Measurements from ENCODE around the gene SLC12A3.

The SLC12A3 gene

DNA sequence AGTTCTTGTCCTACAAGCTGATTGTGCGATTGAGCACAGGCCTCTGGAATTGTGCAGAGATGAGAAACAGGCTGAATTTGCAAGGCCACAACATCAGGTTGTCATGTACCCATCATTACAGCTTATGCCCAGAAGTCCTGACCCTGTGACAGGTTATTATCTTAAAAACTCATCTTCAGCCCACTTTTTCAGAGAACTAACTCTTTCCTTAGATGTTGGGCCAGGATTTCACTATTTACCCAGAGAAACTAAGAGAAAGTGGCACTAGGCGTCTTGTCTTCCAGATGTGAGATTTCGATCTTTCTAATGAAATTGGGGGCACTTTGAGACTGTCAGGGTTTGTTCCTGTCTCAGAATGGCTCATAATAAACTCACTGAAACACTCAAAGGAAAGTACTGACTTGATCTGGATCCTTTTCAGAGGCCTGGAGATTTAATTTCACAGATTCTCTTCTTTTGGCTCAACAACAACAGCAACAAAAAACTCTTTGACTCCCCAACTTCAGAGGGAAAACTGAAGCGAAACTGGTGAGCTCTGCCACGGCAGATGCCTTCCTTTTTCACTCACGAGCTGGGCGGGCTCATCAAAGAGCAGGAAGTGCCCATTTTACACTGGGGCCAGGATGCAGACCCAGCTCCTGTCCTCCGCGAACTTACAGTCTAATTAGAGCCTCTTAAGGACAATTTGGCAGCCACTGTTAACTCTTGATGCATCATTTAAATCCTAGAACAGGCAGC is 17.7 kb upstream of the SLC12A3 start:
- H3K27ac ChIP-seq (ENCODE audit: insufficient read depth, low read length, poor library complexity, severe bottlenecking): no peak overlapping the region
- no peak for DNase-seq
- H3K9me3 ChIP-seq (ENCODE audit: control insufficient read depth, low read length): no peaks in the 10 kb centered on the region
- peaks cover 8% of the 10 kb centered on the region for H3K36me3 ChIP-seq (ENCODE audit: control insufficient read depth, insufficient read depth, low read length)
- H3K4me3 ChIP-seq (ENCODE audit: insufficient read depth, low read depth, low read length, poor library complexity, severe bottlenecking): no peak overlapping the region
- no peaks in the 10 kb centered on the region for H3K4me1 ChIP-seq (ENCODE audit: control insufficient read depth, insufficient read depth, low read length, poor library complexity, severe bottlenecking)
- no peaks in the 10 kb centered on the region for H3K27me3 ChIP-seq (replicated peaks; ENCODE audit: control insufficient read depth, insufficient read depth, low read length, poor library complexity, severe bottlenecking)

DNA sequence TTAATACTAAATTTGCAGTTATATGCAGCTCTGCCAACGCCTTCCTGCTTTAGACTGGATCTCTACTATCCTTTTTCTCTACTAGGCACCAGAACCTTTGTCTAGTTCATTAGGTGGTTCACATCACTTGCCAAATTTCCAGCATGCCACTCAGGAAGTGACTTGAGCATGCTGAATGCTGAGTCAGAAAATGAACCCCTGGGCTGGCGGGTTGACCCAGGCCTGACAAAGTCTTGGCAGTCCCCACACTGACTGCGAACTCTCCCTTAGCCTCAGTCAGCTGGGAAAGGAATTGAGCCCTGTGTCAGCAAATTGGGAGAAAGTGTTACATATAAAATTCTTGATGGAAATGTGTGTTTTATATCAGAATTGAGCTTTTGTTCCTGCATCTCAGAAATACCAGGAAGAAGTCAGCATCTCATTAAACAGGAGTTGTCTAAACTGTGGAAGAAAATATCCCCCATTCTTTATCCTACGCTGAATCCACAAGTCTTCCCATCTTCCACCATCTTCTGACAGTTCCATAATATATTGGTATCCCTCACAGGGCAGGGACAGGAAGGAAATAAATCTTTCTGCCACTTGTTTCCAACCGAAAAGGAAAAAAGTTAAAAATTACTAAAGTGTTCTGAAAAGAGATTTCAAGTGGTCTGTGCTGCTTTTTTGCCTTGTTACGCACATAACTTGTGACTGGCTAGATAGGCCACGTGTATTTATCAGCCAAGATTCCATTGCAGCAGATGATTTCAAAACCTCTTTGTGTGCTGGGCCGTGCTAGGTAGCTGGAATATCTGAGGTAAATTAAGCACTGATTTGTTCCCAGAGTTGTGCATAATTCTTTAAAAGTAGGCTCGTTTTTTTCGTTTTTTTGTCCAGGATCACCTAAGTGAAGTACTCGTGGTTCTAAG is 16.7 kb upstream of the SLC12A3 start:
- H3K4me1 ChIP-seq (ENCODE audit: control insufficient read depth, insufficient read depth, low read length, poor library complexity, severe bottlenecking): no peaks in the 10 kb centered on the region

DNA sequence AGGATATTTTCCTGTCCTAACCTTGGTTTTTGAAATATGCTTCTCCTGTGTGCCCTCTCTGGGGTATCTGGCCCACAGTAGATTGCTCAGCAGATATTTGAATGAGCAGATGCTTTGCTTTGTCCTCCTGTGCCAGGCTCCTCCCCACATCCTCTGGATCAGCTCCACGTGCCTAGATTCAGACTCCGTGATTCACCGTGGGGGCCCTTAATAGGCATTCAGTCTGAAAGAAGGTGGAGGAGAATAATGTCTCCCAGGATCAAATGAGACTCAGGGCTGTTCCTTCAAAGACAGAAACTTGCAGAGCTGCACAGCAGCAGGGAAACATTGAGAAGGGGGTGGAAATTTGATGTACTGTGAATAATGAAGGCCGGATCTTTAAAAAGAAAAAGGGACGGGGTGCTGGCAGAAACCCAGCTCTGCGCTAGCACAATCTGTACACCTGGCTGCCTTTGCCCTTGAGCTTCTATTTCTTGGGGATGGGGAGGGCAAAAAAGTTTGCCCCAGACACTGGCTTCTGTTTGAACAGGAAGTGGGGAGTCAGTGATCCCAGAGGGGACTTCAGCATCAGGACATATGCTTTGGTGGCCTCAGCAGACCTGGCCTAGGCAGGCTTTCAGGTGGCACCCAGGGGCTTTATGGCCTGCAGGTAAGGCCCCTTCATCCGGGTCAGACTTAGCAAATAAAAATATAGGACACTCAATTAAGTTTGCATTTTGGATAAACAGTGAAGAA is 15.9 kb upstream of the SLC12A3 start:
- no peaks in the 10 kb centered on the region for H3K36me3 ChIP-seq (ENCODE audit: control insufficient read depth, insufficient read depth, low read length)
- H3K4me3 ChIP-seq (ENCODE audit: insufficient read depth, low read depth, low read length, poor library complexity, severe bottlenecking): no peak overlapping the region
- no peak for DNase-seq
- no peaks in the 10 kb centered on the region for H3K4me1 ChIP-seq (ENCODE audit: control insufficient read depth, insufficient read depth, low read length, poor library complexity, severe bottlenecking)
- H3K9me3 ChIP-seq (ENCODE audit: control insufficient read depth, low read length): no peaks in the 10 kb centered on the region
- H3K27me3 ChIP-seq (replicated peaks; ENCODE audit: control insufficient read depth, insufficient read depth, low read length, poor library complexity, severe bottlenecking): no peaks in the 10 kb centered on the region
- H3K27ac ChIP-seq (ENCODE audit: insufficient read depth, low read length, poor library complexity, severe bottlenecking): no peak overlapping the region

More for the DNA sequence above, 16.7 kb upstream of the SLC12A3 start:
- Histone ChIP-seq H3K4me3 (ENCODE audit: insufficient read depth, low read depth, low read length, poor library complexity, severe bottlenecking) (no peak overlapping the region), H3K27me3 (replicated peaks; ENCODE audit: control insufficient read depth, insufficient read depth, low read length, poor library complexity, severe bottlenecking) (no peaks in the 10 kb centered on the region), H3K9me3 (ENCODE audit: control insufficient read depth, low read length) (no peaks in the 10 kb centered on the region), H3K36me3 (ENCODE audit: control insufficient read depth, insufficient read depth, low read length) (peaks cover under 1% of the 10 kb centered on the region), H3K27ac (ENCODE audit: insufficient read depth, low read length, poor library complexity, severe bottlenecking) (no peak overlapping the region)
- DNase-seq: no peak

GRCh38 chr16:56849690-56850680 is 15.0 kb upstream of the SLC12A3 start:
- DNase-seq: no peak
- H3K27me3 ChIP-seq (replicated peaks; ENCODE audit: control insufficient read depth, insufficient read depth, low read length, poor library complexity, severe bottlenecking): no peaks in the 10 kb centered on the region
- no peaks in the 10 kb centered on the region for H3K36me3 ChIP-seq (ENCODE audit: control insufficient read depth, insufficient read depth, low read length)
- no peak overlapping the region for H3K4me3 ChIP-seq (ENCODE audit: insufficient read depth, low read depth, low read length, poor library complexity, severe bottlenecking)
- no peak overlapping the region for H3K27ac ChIP-seq (ENCODE audit: insufficient read depth, low read length, poor library complexity, severe bottlenecking)
- no peaks in the 10 kb centered on the region for H3K4me1 ChIP-seq (ENCODE audit: control insufficient read depth, insufficient read depth, low read length, poor library complexity, severe bottlenecking)
- H3K9me3 ChIP-seq (ENCODE audit: control insufficient read depth, low read length): no peaks in the 10 kb centered on the region

DNA sequence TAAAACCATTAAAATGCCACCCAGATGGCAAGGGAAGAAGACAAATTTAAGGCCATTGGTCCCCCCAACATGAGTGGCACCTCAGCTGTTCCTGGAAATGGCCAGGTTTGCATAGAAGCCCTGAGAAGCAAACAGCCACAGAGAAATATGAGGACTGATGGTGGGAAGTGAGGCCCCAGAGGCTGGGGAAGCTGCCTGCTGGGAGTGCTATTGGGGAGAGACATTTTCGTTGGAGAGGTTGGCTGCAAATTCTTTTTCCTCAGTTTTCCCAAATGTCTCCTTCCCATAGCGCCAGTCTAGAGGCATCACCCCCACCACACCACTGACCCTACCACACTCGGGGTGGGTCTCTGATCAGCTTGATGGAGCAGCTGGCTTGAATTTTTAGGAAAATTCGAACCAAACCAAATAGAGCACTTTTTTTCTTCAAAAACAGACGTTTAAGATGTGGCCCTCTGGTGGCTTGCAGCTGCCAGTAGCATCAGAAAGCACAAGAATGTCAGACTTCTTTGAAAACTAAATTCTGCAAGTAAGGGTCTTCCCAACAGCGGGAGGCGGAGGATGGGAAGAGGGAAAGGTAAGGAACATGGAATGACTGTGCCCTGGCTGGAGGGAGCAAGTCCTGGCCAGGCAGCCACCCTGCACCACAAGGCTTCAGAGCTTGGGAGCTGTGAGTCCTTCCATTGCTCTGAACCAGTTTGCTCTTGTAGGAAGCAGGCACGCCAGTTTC is 13.2 kb upstream of the SLC12A3 start:
- no peak for DNase-seq
- Histone ChIP-seq H3K4me1 (ENCODE audit: control insufficient read depth, insufficient read depth, low read length, poor library complexity, severe bottlenecking) (no peaks in the 10 kb centered on the region), H3K27ac (ENCODE audit: insufficient read depth, low read length, poor library complexity, severe bottlenecking) (no peak overlapping the region), H3K9me3 (ENCODE audit: control insufficient read depth, low read length) (no peaks in the 10 kb centered on the region), H3K36me3 (ENCODE audit: control insufficient read depth, insufficient read depth, low read length) (no peaks in the 10 kb centered on the region), H3K4me3 (ENCODE audit: insufficient read depth, low read depth, low read length, poor library complexity, severe bottlenecking) (no peak overlapping the region), H3K27me3 (replicated peaks; ENCODE audit: control insufficient read depth, insufficient read depth, low read length, poor library complexity, severe bottlenecking) (no peaks in the 10 kb centered on the region)

- no peaks in the 10 kb centered on the region for H3K4me1 ChIP-seq (ENCODE audit: control insufficient read depth, insufficient read depth, low read length, poor library complexity, severe bottlenecking)
- H3K27ac ChIP-seq (ENCODE audit: insufficient read depth, low read length, poor library complexity, severe bottlenecking): no peak overlapping the region
Measured at GRCh38 chr16:56852401-56852730, 12.6 kb upstream of the SLC12A3 start.

GRCh38 chr16:56852968-56853367 is 12.0 kb upstream of the SLC12A3 start:
- Histone ChIP-seq H3K27ac (ENCODE audit: insufficient read depth, low read length, poor library complexity, severe bottlenecking) (no peak overlapping the region), H3K36me3 (ENCODE audit: control insufficient read depth, insufficient read depth, low read length) (no peaks in the 10 kb centered on the region), H3K27me3 (replicated peaks; ENCODE audit: control insufficient read depth, insufficient read depth, low read length, poor library complexity, severe bottlenecking) (no peaks in the 10 kb centered on the region), H3K4me3 (ENCODE audit: insufficient read depth, low read depth, low read length, poor library complexity, severe bottlenecking) (no peak overlapping the region), H3K4me1 (ENCODE audit: control insufficient read depth, insufficient read depth, low read length, poor library complexity, severe bottlenecking) (no peaks in the 10 kb centered on the region), H3K9me3 (ENCODE audit: control insufficient read depth, low read length) (no peaks in the 10 kb centered on the region)
- DNase-seq: no peak

More at GRCh38 chr16:56852401-56852730, 12.6 kb upstream of the SLC12A3 start:
- Histone ChIP-seq H3K27me3 (replicated peaks; ENCODE audit: control insufficient read depth, insufficient read depth, low read length, poor library complexity, severe bottlenecking) (no peaks in the 10 kb centered on the region), H3K4me3 (ENCODE audit: insufficient read depth, low read depth, low read length, poor library complexity, severe bottlenecking) (no peak overlapping the region), H3K36me3 (ENCODE audit: control insufficient read depth, insufficient read depth, low read length) (no peaks in the 10 kb centered on the region), H3K9me3 (ENCODE audit: control insufficient read depth, low read length) (no peaks in the 10 kb centered on the region)
- no peak for DNase-seq

- Histone ChIP-seq H3K27ac (ENCODE audit: insufficient read depth, low read length, poor library complexity, severe bottlenecking) (no peak overlapping the region), H3K4me1 (ENCODE audit: control insufficient read depth, insufficient read depth, low read length, poor library complexity, severe bottlenecking) (peaks cover 8% of the 10 kb centered on the region), H3K9me3 (ENCODE audit: control insufficient read depth, low read length) (no peaks in the 10 kb centered on the region), H3K4me3 (ENCODE audit: insufficient read depth, low read depth, low read length, poor library complexity, severe bottlenecking) (no peak overlapping the region), H3K27me3 (replicated peaks; ENCODE audit: control insufficient read depth, insufficient read depth, low read length, poor library complexity, severe bottlenecking) (no peaks in the 10 kb centered on the region), H3K36me3 (ENCODE audit: control insufficient read depth, insufficient read depth, low read length) (no peaks in the 10 kb centered on the region)
- DNase-seq: no peak
Measured at GRCh38 chr16:56855201-56855600, 9.8 kb upstream of the SLC12A3 start.

DNA sequence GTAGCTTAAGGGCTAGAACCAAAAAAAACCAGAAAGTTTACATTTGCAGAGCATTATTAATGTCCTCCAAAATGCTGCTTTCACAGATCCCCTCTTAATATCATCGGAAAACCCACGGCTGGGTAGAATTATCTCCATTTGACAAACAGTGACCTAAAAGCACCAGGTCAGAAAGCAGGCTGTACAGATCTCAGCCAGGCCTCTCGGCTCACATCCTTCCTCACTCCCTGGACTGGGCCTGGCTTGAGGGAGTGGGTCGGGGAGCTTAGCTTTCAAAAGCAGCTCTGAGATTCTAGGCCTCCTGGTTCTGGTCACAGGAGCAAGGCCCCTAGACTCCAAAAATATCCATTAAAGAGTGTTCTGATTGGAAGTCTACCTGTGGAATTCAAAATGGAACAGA is 9.1 kb upstream of the SLC12A3 start:
- H3K27me3 ChIP-seq (replicated peaks; ENCODE audit: control insufficient read depth, insufficient read depth, low read length, poor library complexity, severe bottlenecking): no peaks in the 10 kb centered on the region
- H3K36me3 ChIP-seq (ENCODE audit: control insufficient read depth, insufficient read depth, low read length): no peaks in the 10 kb centered on the region
- DNase-seq: no peak
- H3K4me1 ChIP-seq (ENCODE audit: control insufficient read depth, insufficient read depth, low read length, poor library complexity, severe bottlenecking): peaks cover 16% of the 10 kb centered on the region
- no peaks in the 10 kb centered on the region for H3K9me3 ChIP-seq (ENCODE audit: control insufficient read depth, low read length)
- H3K4me3 ChIP-seq (ENCODE audit: insufficient read depth, low read depth, low read length, poor library complexity, severe bottlenecking): no peak overlapping the region
- no peak overlapping the region for H3K27ac ChIP-seq (ENCODE audit: insufficient read depth, low read length, poor library complexity, severe bottlenecking)
